GM18517 (cell line): ENCODE measurements around the gene RAB11FIP4.

Source experiments
- ATAC-seq: cut with Tn5 transposase; IDR thresholded peaks from one replicate; pipeline ENCODE4 v1.9.1; 2021; ENCODE audit warnings: mild to moderate bottlenecking, moderate library complexity; ENCODE audit not compliant: unreplicated experiment

The RAB11FIP4 gene

GRCh38 chr17:31496601-31497000 is 105.1 kb downstream of the RAB11FIP4 start:
- no peak for ATAC-seq

- ATAC-seq = no peak
These were observed 106.0 kb downstream of the RAB11FIP4 start for GRCh38 chr17:31497431-31497830.

- no peak for ATAC-seq
These were observed 106.7 kb downstream of the RAB11FIP4 start for GRCh38 chr17:31497994-31498826.

- ATAC-seq = no peak
These were observed 108.5 kb downstream of the RAB11FIP4 start for GRCh38 chr17:31499771-31500554.

GRCh38 chr17:31506517-31506916 is 115.0 kb downstream of the RAB11FIP4 start:
- no peak for ATAC-seq

GRCh38 chr17:31508288-31509094 is 117.0 kb downstream of the RAB11FIP4 start:
- no peak for ATAC-seq

GRCh38 chr17:31509095-31509804 is 117.8 kb downstream of the RAB11FIP4 start:
- no peak for ATAC-seq

GRCh38 chr17:31509805-31510177 is 118.3 kb downstream of the RAB11FIP4 start:
- ATAC-seq = no peak

GRCh38 chr17:31510308-31511194 is 119.1 kb downstream of the RAB11FIP4 start:
- ATAC-seq = no peak

GRCh38 chr17:31511195-31511578 is 119.7 kb downstream of the RAB11FIP4 start:
- ATAC-seq = no peak

GRCh38 chr17:31511580-31511979 is 120.1 kb downstream of the RAB11FIP4 start:
- ATAC-seq = no peak

GRCh38 chr17:31512104-31512740 is 120.7 kb downstream of the RAB11FIP4 start:
- ATAC-seq = no peak

GRCh38 chr17:31512796-31513195 is 121.3 kb downstream of the RAB11FIP4 start:
- no peak for ATAC-seq

GRCh38 chr17:31513731-31514427 is 122.4 kb downstream of the RAB11FIP4 start:
- no peak for ATAC-seq

- no peak for ATAC-seq
These were observed 123.8 kb downstream of the RAB11FIP4 start for GRCh38 chr17:31515267-31515666.

- no peak for ATAC-seq
These were observed 126.0 kb downstream of the RAB11FIP4 start for GRCh38 chr17:31517524-31517923.

- ATAC-seq = no peak
These were observed 127.0 kb downstream of the RAB11FIP4 start for GRCh38 chr17:31518478-31518877.

- no peak for ATAC-seq
These were observed 130.3 kb downstream of the RAB11FIP4 start for GRCh38 chr17:31521632-31522283.
